ENCODE data around the gene BOK. TPM values are rescaled to one million over a fixed set of nuclear protein-coding genes. Genes with fewer than 3 reads are reported as not detected.

Gene BOK
- total and polyA plus RNA-seq, 2 donors (not counting 3 experiments of a cell fraction or from before 2014, with no cell fraction given): 76.0 to 95.5 TPM

DNA sequence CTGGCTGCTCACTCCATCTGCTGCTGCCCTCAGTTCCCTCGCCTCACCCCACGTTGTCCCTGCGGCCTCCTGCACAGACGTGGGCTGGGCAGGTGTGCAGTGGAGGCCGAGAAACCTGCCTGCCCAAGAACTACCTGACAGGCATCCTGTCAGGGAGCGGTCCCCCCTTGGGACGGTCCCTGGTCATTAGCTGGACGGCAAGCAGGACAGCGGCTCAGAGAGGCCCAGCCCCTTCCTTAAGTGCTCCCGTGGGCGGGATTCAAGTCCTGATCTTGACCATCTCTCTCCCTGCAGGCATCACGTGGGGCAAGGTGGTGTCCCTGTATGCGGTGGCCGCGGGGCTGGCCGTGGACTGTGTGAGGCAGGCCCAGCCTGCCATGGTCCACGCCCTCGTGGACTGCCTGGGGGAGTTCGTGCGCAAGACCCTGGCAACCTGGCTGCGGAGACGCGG lies 11.3 kb downstream of the BOK start:
- BruUV-seq (replicated peaks): no TSS peak
- Histone ChIP-seq H3K4me1 (ENCODE audit: control insufficient read depth, extremely low read depth, insufficient read depth, low read length) (no peaks in the 10 kb centered on the region), H3K9me1 (replicated peaks; ENCODE audit: control insufficient read depth, extremely low read depth, insufficient read depth, low read length) (no peaks in the 10 kb centered on the region), H3K27ac (ENCODE audit: insufficient read depth, low read depth, low read length) (no peak overlapping the region), H3K27me3 (ENCODE audit: control insufficient read depth in 2 of 2, insufficient read depth in 2 of 2, low read length in 2 of 2) (no peaks in the 10 kb centered on the region), H3K4me2 (ENCODE audit: insufficient read depth, low read length) (no peak overlapping the region), H4K20me1 (replicated peaks; ENCODE audit: control insufficient read depth, extremely low read depth, insufficient read depth, low read length) (no peaks in the 10 kb centered on the region), H3K79me2 (ENCODE audit: control insufficient read depth, insufficient read depth, low read length) (peaks cover 11% of the 10 kb centered on the region), H3K9me3 (replicated peaks; ENCODE audit: control insufficient read depth, insufficient read depth, low read length) (no peaks in the 10 kb centered on the region), H3K36me3 (ENCODE audit: control insufficient read depth in 2 of 2, extremely low read depth in 1 of 2, insufficient read depth in 2 of 2, low read length in 2 of 2) (peaks cover 3 to 31% of the 10 kb centered on the region in 2 experiments), H3K4me3 (replicated peaks in 1 of 3; ENCODE audit: insufficient read depth in 1 of 3, low read depth in 1 of 3, low read length in 3 of 3) (no peak overlapping the region), H3K9ac (replicated peaks; ENCODE audit: extremely low read depth, insufficient read depth, low read length) (no peak overlapping the region), H2AFZ (ENCODE audit: low read depth, low read length) (no peak overlapping the region)
- no peak for FAIRE-seq
- intact Hi-C loops (cut with micrococcal nuclease) (no loop called here), dilution Hi-C loops (cut with MboI; ENCODE audit: extremely low pct_ligation_motif_present, low sequenced_read_pairs) (no loop called here)
- no peak for DNase-seq (ENCODE audit: low read depth, low spot score)
- TF ChIP-seq EZH2 (IDR thresholded peaks at IDR 0.05; ENCODE audit: borderline replicate concordance, low read depth, low read length, severe bottlenecking): no peak
- no peak for TF ChIP-seq FOS (IDR thresholded peaks at IDR 0.05; ENCODE audit: borderline replicate concordance, insufficient read depth, low read length)
- TF ChIP-seq JUN (IDR thresholded peaks at IDR 0.05; ENCODE audit: borderline replicate concordance, insufficient read depth, insufficient read length, low read depth): no peak
- TF ChIP-seq MAX (IDR thresholded peaks at IDR 0.05; ENCODE audit: insufficient read depth, insufficient read length): no peak
- TF ChIP-seq MYC (IDR thresholded peaks at IDR 0.05; ENCODE audit: low read depth, low read length): no peak
- TF ChIP-seq GATA2 (IDR thresholded peaks at IDR 0.05; ENCODE audit: insufficient read depth, insufficient read length, low read depth, low read length): no peak
- no peak for TF ChIP-seq POLR2A (IDR thresholded peaks at IDR 0.05; ENCODE audit: low read depth, low read length)
- TF ChIP-seq POLR2AphosphoS5 (IDR thresholded peaks at IDR 0.05; ENCODE audit: insufficient read depth, low read depth, low read length): no peak
- TF ChIP-seq, protein P1, sequence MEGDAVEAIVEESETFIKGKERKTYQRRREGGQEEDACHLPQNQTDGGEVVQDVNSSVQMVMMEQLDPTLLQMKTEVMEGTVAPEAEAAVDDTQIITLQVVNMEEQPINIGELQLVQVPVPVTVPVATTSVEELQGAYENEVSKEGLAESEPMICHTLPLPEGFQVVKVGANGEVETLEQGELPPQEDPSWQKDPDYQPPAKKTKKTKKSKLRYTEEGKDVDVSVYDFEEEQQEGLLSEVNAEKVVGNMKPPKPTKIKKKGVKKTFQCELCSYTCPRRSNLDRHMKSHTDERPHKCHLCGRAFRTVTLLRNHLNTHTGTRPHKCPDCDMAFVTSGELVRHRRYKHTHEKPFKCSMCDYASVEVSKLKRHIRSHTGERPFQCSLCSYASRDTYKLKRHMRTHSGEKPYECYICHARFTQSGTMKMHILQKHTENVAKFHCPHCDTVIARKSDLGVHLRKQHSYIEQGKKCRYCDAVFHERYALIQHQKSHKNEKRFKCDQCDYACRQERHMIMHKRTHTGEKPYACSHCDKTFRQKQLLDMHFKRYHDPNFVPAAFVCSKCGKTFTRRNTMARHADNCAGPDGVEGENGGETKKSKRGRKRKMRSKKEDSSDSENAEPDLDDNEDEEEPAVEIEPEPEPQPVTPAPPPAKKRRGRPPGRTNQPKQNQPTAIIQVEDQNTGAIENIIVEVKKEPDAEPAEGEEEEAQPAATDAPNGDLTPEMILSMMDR (IDR thresholded peaks at IDR 0.05; ENCODE audit: extremely low read depth in 1 of 2, insufficient read depth in 1 of 2, low read depth in 1 of 2, low read length in 2 of 2): no peak
- ChIA-PET POLR2A (no interaction called here), CTCF (interaction anchor here (1.3 kb wide), 1 partner anchor 9 kb away, joined by 3 read pairs; no protein-coding TSS in a partner anchor)
